HG03066 (cell line): ENCODE results near the gene HAX1.
"Not testable (repeated sequence)": the region's sequence is repeated elsewhere in the genome, so short reads cannot be mapped to it uniquely, and the experiment has no call there.

Experiments used
- ATAC-seq: cut with Tn5 transposase; IDR thresholded peaks from one replicate; pipeline ENCODE4 v1.9.1; 2021; ENCODE audit warnings: low read depth; ENCODE audit not compliant: unreplicated experiment

Gene HAX1

GRCh38 chr1:154272217-154272998 is at the start of gene HAX1:
Gene HAX1 (plus strand): TSS chr1:154272629. CDS start chr1:154272724, 95 bp downstream.
- peak; percentile 84 for ATAC-seq

- no peak for ATAC-seq
These were observed 49.5 kb upstream of the HAX1 start for GRCh38 chr1:154222918-154223317.

GRCh38 chr1:154223621-154224020 is 48.8 kb upstream of the HAX1 start:
- ATAC-seq = no peak

- no peak for ATAC-seq
These were observed 47.1 kb upstream of the HAX1 start for GRCh38 chr1:154225370-154225769.

DNA sequence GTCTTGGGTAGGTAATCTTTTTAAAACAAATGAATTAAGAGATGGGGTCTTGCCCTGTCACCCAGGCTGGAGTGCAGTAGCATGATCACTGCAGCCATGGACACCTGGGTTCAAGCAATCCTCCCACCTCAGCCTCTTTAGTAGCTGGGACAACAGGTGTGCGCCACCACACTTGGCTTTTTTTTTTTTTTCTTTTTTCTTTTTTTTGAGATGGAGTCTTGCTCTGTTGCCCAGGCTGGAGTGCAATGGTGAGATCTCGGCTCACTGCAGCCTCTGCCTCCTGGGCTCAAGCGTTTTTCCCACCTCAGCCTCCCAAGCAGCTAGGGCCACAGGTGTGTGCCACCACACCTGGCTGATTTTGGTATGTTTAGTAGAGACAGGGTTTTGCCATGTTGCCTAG is 41.3 kb upstream of the HAX1 start:
- ATAC-seq = not testable (repeated sequence)

- ATAC-seq = not testable (repeated sequence)
These were observed 39.3 kb upstream of the HAX1 start for GRCh38 chr1:154233127-154233526.

DNA sequence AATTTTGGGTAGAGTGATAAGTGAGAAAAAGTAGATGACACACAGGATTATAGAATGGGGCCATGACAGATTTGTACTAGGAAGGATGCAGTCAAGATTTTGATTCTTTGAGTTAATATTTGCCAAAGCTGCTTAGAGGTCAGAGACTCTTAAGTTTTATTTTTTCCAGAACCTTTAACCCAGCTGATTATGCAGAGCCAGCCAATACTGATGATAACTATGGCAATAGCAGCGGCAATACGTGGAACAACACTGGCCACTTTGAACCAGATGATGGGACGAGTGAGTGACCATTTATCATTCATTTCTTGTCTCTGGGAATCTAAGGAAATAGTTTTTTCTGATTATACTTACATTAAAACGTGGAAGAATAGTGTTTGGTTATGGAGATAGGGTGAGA is 35.6 kb upstream of the HAX1 start:
- no peak for ATAC-seq

- ATAC-seq = no peak
These were observed 35.0 kb upstream of the HAX1 start for GRCh38 chr1:154237435-154237834.

- no peak for ATAC-seq
These were observed 34.4 kb upstream of the HAX1 start for GRCh38 chr1:154237880-154238506.

GRCh38 chr1:154239491-154239890 is 32.9 kb upstream of the HAX1 start:
- no peak for ATAC-seq

GRCh38 chr1:154240294-154240833 is 32.1 kb upstream of the HAX1 start:
- ATAC-seq = no peak

DNA sequence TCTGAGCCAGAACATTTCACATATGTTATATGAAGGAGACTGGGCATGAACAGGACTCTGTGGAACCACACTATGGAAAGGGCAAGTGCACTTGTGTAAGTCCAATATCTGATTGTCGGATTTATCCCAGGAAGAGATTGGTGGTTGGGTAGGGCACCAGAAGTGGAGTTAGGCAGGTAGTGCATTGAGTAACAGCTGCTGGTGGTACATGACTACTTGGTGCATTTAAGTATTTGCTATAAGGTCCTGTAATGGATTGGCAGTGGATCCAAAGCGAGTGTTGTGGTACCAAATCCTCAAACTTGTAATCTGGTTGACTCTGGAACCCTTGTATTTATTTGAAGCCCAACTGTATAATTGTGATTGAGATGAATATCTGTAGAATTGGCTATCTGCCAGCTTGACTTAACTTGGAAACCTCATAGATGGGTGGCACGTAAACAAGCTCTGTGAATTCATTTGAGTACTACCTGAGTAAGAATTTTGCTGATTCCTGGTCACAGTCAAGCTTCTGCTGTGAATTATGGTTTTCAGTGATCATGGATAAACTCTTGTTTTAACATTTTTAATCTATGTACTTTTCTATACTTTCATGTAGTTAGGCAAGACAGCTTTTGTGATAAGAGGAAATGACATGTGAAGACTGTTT is 30.6 kb upstream of the HAX1 start:
- no peak for ATAC-seq

DNA sequence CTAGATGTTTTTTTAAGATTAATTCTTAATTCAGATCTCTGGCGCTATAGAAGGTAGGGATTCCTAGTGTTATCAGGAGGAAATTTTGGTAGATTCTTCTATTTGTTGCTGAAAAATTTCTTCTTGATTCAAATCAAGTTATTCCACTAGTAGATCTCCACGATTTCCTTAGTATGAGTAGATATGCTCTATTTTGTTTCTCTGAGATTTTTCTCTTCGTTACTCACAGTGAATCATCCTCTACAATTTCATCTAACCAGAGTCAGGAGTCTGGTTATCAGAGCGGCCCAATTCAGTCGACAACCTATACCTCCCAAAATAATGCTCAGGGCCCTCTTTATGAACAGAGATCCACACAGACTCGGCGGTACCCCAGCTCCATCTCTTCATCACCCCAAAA is 18.8 kb upstream of the HAX1 start:
- ATAC-seq = no peak

GRCh38 chr1:154256686-154257085 is 15.7 kb upstream of the HAX1 start:
- no peak for ATAC-seq

DNA sequence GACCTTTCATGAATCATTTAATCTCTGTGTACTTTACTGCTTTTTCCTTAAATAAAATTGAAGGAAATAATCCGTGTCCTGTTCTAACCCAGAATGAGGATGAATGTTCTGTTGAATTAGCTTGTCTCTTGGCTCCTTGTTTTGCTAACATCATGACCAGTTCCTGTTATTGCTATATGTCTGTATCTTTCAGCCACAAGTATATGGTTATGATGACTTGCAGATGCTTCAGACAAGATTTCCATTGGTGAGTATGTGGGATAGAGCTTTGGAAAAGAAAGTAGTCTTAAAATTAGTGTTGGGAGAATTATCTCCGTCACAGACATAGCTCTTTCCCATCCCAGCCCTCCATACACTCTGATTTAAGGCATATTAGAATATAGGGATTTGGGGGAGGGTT is 13.6 kb upstream of the HAX1 start:
- no peak for ATAC-seq

GRCh38 chr1:154260127-154260526 is 12.3 kb upstream of the HAX1 start:
- ATAC-seq = no peak

DNA sequence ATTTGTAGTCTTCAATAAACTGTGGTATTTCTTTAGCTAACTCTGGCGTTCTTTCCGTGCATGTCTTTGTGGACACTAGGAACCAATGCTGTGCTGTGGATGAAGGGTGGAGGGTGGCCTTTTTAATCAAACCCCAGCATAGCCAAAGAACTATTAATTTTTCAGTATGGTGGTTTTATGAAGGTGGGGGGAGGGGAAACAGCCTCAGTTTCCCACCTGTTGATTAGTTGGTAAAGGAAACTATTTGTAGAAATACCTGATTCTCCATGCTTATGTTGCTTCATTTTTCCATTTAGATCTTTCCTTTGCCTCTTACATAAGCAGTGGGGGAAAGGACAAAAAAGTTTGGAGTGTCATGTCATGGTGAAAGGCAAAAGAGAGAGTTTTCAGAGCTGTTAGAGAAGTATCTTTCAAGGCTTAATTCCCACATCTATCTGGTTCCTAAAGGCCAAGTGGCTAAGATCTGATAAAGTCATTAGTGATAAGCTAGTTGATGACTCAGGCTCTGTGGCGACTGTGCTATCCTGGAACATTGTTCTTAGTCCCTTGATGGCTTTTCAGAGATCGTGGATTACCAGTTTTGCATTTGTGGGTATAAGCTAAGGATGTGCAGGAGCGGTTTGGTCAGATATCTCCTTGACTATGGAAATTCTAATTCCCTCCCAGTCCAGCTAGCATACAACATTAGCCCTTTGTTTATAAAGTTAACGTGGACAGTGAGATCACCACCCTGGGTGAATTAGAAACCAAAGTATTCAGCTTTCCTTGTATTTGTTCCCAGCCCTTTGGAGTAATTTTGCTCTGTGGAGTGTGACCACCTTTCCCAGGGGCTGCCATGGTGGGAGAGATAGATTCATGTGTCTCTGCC is 8.7 kb upstream of the HAX1 start:
- no peak for ATAC-seq

- ATAC-seq = no peak
These were observed 8.0 kb upstream of the HAX1 start for GRCh38 chr1:154264454-154264853.

DNA sequence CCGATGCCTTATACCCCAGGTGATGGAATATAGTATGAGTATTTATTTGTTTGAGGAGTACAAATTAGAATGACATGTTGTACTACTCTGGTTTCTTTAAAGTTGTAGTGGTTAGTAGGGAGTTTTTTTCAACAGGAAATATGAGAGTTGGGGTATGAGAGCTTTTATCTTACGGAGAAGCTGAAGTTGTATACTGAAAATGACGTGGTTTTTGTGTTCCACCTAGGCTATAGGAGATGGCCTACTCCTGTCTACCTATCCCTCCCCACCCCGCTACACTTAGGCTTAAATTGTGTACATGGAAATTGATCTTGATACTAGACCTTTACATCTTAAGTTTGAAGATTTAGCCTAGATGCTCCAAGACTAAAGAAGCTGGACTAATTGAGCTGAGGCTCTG is 6.8 kb upstream of the HAX1 start:
- ATAC-seq = no peak

GRCh38 chr1:154270833-154271232 is 1.6 kb upstream of the HAX1 start:
- no peak for ATAC-seq
